GM12875 (cell line): ENCODE data around the gene IGFBP2.
"Not testable (repeated sequence)": the region's sequence is repeated elsewhere in the genome, so short reads cannot be mapped to it uniquely, and the experiment has no call there.

Source experiments
- H3K4me3 ChIP-seq: one replicate; pipeline ENCODE4 v1.5.1; 2011; ENCODE audit warnings: low read depth, low read length, control low read depth
- TF ChIP-seq, protein P1 (sequence below): IDR thresholded peaks from 2 replicates; pipeline ENCODE4 v1.5.1; 2011; ENCODE audit warnings: low read depth, mild to moderate bottlenecking, control low read depth, inconsistent platforms, low read length, moderate library complexity, borderline replicate concordance; ENCODE audit not compliant: insufficient read depth

Gene IGFBP2

GRCh38 chr2:216590780-216591179 lies 42.4 kb upstream of the IGFBP2 start:
- TF ChIP-seq, protein P1, sequence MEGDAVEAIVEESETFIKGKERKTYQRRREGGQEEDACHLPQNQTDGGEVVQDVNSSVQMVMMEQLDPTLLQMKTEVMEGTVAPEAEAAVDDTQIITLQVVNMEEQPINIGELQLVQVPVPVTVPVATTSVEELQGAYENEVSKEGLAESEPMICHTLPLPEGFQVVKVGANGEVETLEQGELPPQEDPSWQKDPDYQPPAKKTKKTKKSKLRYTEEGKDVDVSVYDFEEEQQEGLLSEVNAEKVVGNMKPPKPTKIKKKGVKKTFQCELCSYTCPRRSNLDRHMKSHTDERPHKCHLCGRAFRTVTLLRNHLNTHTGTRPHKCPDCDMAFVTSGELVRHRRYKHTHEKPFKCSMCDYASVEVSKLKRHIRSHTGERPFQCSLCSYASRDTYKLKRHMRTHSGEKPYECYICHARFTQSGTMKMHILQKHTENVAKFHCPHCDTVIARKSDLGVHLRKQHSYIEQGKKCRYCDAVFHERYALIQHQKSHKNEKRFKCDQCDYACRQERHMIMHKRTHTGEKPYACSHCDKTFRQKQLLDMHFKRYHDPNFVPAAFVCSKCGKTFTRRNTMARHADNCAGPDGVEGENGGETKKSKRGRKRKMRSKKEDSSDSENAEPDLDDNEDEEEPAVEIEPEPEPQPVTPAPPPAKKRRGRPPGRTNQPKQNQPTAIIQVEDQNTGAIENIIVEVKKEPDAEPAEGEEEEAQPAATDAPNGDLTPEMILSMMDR, result no peak

DNA sequence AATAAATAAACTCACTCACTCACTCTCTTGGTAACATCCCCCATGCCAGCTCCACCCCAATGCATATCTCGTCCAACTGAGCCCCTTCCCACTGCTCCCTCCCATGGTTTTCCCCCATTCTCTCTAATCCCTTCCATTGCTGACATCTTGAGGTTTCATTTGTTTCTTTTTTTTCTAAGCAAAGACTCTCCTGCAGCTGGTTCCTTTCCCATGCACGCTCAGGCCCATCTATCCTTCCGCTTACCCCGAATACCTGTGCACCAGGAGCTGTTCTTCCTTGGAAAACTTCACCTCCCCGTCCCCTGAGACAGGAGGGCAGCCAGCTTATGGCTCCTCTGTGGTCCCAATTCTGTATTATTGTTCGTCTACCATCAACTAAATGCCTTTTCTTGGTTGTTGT lies 41.7 kb upstream of the IGFBP2 start:
- H3K4me3 ChIP-seq, result no peak overlapping the region
- TF ChIP-seq, protein P1, result no peak

More at GRCh38 chr2:216590780-216591179, 42.4 kb upstream of the IGFBP2 start:
- H3K4me3 ChIP-seq, result no peak overlapping the region

- H3K4me3 ChIP-seq, result no peak overlapping the region
- TF ChIP-seq, protein P1, result no peak
These were observed 39.1 kb upstream of the IGFBP2 start for GRCh38 chr2:216594081-216594480.

DNA sequence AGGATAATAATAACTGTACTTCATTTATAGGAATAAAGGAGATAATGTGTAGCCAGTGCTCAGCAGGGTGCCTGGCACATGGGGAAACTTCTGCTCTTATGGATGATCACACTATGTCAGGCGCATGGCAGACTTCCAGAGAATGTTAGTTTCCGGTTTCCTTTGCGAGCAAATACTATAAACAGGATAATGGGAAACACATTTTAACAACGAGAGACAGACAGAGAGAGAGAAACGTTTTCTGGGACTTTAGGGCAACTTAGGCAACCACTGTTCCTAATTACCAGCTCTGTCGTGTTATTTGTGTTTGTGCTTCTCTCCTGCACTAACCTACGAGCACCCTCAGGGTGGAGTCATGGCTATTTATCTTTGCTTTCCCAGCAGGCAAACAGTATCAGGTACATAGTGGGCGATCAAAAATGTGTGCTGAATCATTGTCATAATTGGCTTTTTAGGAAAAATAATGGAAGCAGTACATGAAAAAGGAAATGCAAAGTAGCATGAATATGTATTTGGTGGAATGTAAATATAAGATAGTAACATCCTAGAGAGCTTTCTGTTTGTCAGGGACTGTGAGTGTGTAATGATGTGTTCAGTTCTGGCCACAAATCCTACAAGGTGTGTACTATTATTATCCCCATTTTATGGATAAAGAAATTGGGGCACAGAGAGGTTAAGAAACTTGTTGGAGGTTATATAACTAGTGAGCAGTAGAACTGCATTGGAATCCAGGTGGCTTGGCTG lies 36.8 kb upstream of the IGFBP2 start:
- no peak overlapping the region for H3K4me3 ChIP-seq
- TF ChIP-seq, protein P1, result no peak

GRCh38 chr2:216596980-216597509 lies 36.2 kb upstream of the IGFBP2 start:
- H3K4me3 ChIP-seq, result no peak overlapping the region
- TF ChIP-seq, protein P1, result no peak

DNA sequence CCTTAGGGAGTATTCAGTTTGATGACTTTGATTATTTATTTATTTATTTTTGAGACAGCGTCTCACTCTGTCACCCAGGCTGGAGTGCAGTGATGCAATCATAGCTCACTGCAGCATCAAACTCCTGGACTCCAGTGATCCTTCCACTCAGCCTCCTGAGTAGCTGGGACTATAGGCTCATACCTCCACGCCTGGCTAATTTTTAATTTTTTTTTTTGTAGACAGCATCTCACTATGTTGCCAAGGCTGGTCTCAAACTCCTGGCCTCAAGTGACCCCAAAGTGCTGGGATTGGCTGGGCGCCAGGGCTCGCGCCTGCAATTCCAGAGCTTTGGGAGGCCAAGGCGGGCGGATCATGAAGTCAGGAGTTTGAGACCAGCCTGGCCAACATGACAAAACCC lies 35.4 kb upstream of the IGFBP2 start:
- H3K4me3 ChIP-seq, result not testable (repeated sequence)

- no peak overlapping the region for H3K4me3 ChIP-seq
- TF ChIP-seq, protein P1, result no peak
These were observed 31.4 kb upstream of the IGFBP2 start for GRCh38 chr2:216601632-216602409.
